GM12891 (cell line): ENCODE data around the gene NAA35.

Source experiments
- POLR2A ChIP-seq: IDR thresholded peaks from 2 replicates; pipeline ENCODE4 v1.6.1; 2011; ENCODE audit warnings: low read depth, low read length, control low read depth
- POLR2AphosphoS5 ChIP-seq: IDR thresholded peaks from 2 replicates; pipeline ENCODE4 v1.6.1; 2011; ENCODE audit warnings: low read depth, low read length, control low read depth
- POU2F2 ChIP-seq: IDR thresholded peaks from 2 replicates; pipeline ENCODE4 v1.6.1; 2011; ENCODE audit warnings: low read depth, mild to moderate bottlenecking, control low read depth, low read length, moderate library complexity
- SPI1 ChIP-seq: IDR thresholded peaks from 2 replicates; pipeline ENCODE4 v1.6.1; 2011; ENCODE audit warnings: low read depth, low read length, control low read depth
- TAF1 ChIP-seq: IDR thresholded peaks from 2 replicates; pipeline ENCODE4 v1.6.1; 2011; ENCODE audit warnings: low read depth, low read length, control low read depth

- TF ChIP-seq POLR2A (no peak), POLR2AphosphoS5 (no peak), TAF1 (no peak), SPI1 (no peak), POU2F2 (no peak)
These were observed 42.6 kb upstream of the NAA35 start for GRCh38 chr9:85898332-85898731.
